ENCODE results near the gene HRC.

The HRC gene

DNA sequence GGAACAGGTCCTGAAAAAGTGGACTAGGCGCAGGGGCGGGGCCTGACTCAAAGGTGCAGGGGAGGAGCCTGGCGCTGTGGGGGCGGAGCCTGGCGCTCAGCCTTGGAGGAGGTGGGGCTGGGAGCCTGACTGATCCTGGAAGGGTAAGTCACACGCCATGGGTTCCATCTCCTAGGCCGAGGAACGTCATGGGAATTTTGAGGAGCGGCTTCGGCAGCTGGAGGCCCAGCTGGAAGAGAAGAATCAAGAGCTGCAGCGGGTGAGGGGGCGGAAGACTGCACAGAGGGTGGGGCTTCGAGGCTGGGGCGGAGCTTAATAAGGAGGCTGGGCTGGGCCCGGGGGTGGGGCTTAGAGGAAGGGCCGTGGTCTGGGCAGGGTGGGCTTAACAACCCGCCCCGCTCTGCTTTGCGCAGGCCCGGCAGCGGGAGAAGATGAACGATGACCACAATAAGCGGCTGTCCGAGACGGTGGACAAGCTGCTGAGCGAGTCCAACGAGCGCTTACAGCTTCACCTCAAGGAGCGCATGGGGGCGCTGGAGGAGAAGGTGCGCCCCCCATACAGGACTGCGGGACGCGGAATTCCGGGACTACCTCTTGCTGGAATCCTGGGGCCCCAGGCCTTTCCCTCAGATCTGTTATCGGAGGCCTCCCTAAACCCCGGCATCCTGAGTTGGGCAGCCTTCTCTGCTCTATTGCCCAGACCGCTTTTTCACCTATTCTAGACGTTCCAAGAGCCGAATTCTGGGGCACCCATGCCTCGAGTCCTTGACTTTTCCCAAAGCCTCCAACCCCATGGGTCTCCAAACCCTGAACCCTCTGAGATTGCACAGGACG lies 21.4 kb downstream of the HRC start:
- Histone ChIP-seq H3F3A (ENCODE audit: insufficient read depth, low read length) (no peaks in the 10 kb centered on the region), H2AFZ (ENCODE audit: low read length) (no peak overlapping the region), H3K4me1 (ENCODE audit: low read length) (0 out of 2 replicates have a peak, but pooled peaks cover 2% of the 10 kb centered on the region), H3K36me3 (replicated peaks; ENCODE audit: insufficient read depth, low read length) (no peaks in the 10 kb centered on the region), H3K27me3 (replicated peaks; ENCODE audit: insufficient read depth, low read length) (0 out of 2 replicates have a peak, but pooled peaks cover 4% of the 10 kb centered on the region), H3K4me3 (ENCODE audit: low read length) (no peak overlapping the region), H3K9me3 (replicated peaks; ENCODE audit: insufficient read depth, low read length) (no peaks in the 10 kb centered on the region), H3K4me2 (ENCODE audit: low read depth, low read length) (no peak overlapping the region), H3K79me2 (ENCODE audit: low read length) (no peaks in the 10 kb centered on the region), H3K27ac (ENCODE audit: low read length) (no peak overlapping the region), H3K9me2 (replicated peaks; ENCODE audit: insufficient read depth, low read length) (no peaks in the 10 kb centered on the region), H3K9ac (ENCODE audit: low read length) (no peak overlapping the region), H4K20me1 (ENCODE audit: insufficient read depth, low read length) (no peaks in the 10 kb centered on the region)
- TF ChIP-seq, protein P1, sequence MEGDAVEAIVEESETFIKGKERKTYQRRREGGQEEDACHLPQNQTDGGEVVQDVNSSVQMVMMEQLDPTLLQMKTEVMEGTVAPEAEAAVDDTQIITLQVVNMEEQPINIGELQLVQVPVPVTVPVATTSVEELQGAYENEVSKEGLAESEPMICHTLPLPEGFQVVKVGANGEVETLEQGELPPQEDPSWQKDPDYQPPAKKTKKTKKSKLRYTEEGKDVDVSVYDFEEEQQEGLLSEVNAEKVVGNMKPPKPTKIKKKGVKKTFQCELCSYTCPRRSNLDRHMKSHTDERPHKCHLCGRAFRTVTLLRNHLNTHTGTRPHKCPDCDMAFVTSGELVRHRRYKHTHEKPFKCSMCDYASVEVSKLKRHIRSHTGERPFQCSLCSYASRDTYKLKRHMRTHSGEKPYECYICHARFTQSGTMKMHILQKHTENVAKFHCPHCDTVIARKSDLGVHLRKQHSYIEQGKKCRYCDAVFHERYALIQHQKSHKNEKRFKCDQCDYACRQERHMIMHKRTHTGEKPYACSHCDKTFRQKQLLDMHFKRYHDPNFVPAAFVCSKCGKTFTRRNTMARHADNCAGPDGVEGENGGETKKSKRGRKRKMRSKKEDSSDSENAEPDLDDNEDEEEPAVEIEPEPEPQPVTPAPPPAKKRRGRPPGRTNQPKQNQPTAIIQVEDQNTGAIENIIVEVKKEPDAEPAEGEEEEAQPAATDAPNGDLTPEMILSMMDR (IDR thresholded peaks at IDR 0.05; ENCODE audit: low read length): no peak
- no peak for TF ChIP-seq EZH2 (optimal IDR thresholded peaks at IDR 0.05; ENCODE audit: low read depth, low read length)
- DNase-seq: no peak

GRCh38 chr19:49132974-49133609 lies 22.1 kb downstream of the HRC start:
- H3K9me2 ChIP-seq (replicated peaks; ENCODE audit: insufficient read depth, low read length): no peaks in the 10 kb centered on the region
- no peak overlapping the region for H3K4me3 ChIP-seq (ENCODE audit: low read length)
- no peaks in the 10 kb centered on the region for H3K79me2 ChIP-seq (ENCODE audit: low read length)
- no peaks in the 10 kb centered on the region for H3F3A ChIP-seq (ENCODE audit: insufficient read depth, low read length)
- H3K36me3 ChIP-seq (replicated peaks; ENCODE audit: insufficient read depth, low read length): no peaks in the 10 kb centered on the region
- H4K20me1 ChIP-seq (ENCODE audit: insufficient read depth, low read length): no peaks in the 10 kb centered on the region
- no peaks in the 10 kb centered on the region for H3K9me3 ChIP-seq (replicated peaks; ENCODE audit: insufficient read depth, low read length)
- H3K4me1 ChIP-seq (ENCODE audit: low read length): 0 out of 2 replicates have a peak, but pooled peaks cover 5% of the 10 kb centered on the region
- no peak overlapping the region for H3K4me2 ChIP-seq (ENCODE audit: low read depth, low read length)
- TF ChIP-seq, protein P1 (IDR thresholded peaks at IDR 0.05; ENCODE audit: low read length): no peak
- TF ChIP-seq EZH2 (optimal IDR thresholded peaks at IDR 0.05; ENCODE audit: low read depth, low read length) (no peak), EZH2phosphoT487 (IDR thresholded peaks at IDR 0.05; ENCODE audit: low read length) (no peak)
- DNase-seq: no peak
- no peaks in the 10 kb centered on the region for H3K27me3 ChIP-seq (replicated peaks; ENCODE audit: insufficient read depth, low read length)
- no peak overlapping the region for H3K27ac ChIP-seq (ENCODE audit: low read length)
- H2AFZ ChIP-seq (ENCODE audit: low read length): no peak overlapping the region
- no peak overlapping the region for H3K9ac ChIP-seq (ENCODE audit: low read length)

GRCh38 chr19:49130325-49130724 lies 24.9 kb downstream of the HRC start:
- no peak overlapping the region for H3K4me2 ChIP-seq (ENCODE audit: low read depth, low read length)
- H3K27me3 ChIP-seq (replicated peaks; ENCODE audit: insufficient read depth, low read length): no peaks in the 10 kb centered on the region
- H3K4me1 ChIP-seq (ENCODE audit: low read length): peaks cover 9% of the 10 kb centered on the region
- no peaks in the 10 kb centered on the region for H3K9me3 ChIP-seq (replicated peaks; ENCODE audit: insufficient read depth, low read length)
- no peak for TF ChIP-seq EZH2phosphoT487 (IDR thresholded peaks at IDR 0.05; ENCODE audit: low read length)
- TF ChIP-seq EZH2 (optimal IDR thresholded peaks at IDR 0.05; ENCODE audit: low read depth, low read length): no peak
- TF ChIP-seq, protein P1 (IDR thresholded peaks at IDR 0.05; ENCODE audit: low read length): no peak
- H3K79me2 ChIP-seq (ENCODE audit: low read length): no peaks in the 10 kb centered on the region
- H3K9ac ChIP-seq (ENCODE audit: low read length): no peak overlapping the region
- H3K9me2 ChIP-seq (replicated peaks; ENCODE audit: insufficient read depth, low read length): no peaks in the 10 kb centered on the region
- H3K4me3 ChIP-seq (ENCODE audit: low read length): no peak overlapping the region
- no peaks in the 10 kb centered on the region for H3K36me3 ChIP-seq (replicated peaks; ENCODE audit: insufficient read depth, low read length)
- no peak overlapping the region for H2AFZ ChIP-seq (ENCODE audit: low read length)
- no peak overlapping the region for H3K27ac ChIP-seq (ENCODE audit: low read length)
- DNase-seq: no peak
- no peaks in the 10 kb centered on the region for H4K20me1 ChIP-seq (ENCODE audit: insufficient read depth, low read length)
- H3F3A ChIP-seq (ENCODE audit: insufficient read depth, low read length): no peaks in the 10 kb centered on the region

Data from MM.1S (cell line).